Neutrophil (primary cell): Measurements from ENCODE around the gene LRFN3.

Experiments used
- H3K27ac ChIP-seq: fragments of 200-600 bp; sonication (generic); 2 replicates; pipeline ENCODE4 v1.5.1; 2016; ENCODE audit warnings: mild to moderate bottlenecking, moderate library complexity
- H3K27me3 ChIP-seq: fragments of 200-600 bp; sonication (generic); 2 replicates; pipeline ENCODE4 v1.6.0; 2016; ENCODE audit warnings: mild to moderate bottlenecking
- H3K36me3 ChIP-seq: fragments of 200-600 bp; sonication (generic); 2 replicates; pipeline ENCODE4 v1.5.1; 2017
- H3K4me1 ChIP-seq, 2 experiments: fragments of 200-600 bp in 1 of 2; sonication (generic) in 1 of 2; 1 replicate in 1 of 2; 2 replicates in 1 of 2; pipeline versions ENCODE4 v1.5.1 to v1.6.1; 2013 to 2016; ENCODE audit warnings: low read depth in 1 of 2, low read length in 1 of 2, mild to moderate bottlenecking in 1 of 2, moderate library complexity in 1 of 2; ENCODE audit not compliant: control insufficient read depth in 1 of 2, insufficient read depth in 1 of 2
- H3K4me3 ChIP-seq, 2 experiments: fragments of 200-600 bp in 1 of 2; sonication (generic) in 1 of 2; 1 replicate in 1 of 2; 2 replicates in 1 of 2; pipeline ENCODE4 v1.5.1; 2013 to 2016; ENCODE audit warnings: low read depth in 1 of 2, low read length in 1 of 2, mild to moderate bottlenecking in 1 of 2, moderate library complexity in 1 of 2
- H3K9me3 ChIP-seq: fragments of 200-600 bp; sonication (generic); 2 replicates; pipeline ENCODE4 v1.5.1; 2016
- CTCF ChIP-seq: fragments of 200-600 bp; sonication (generic); IDR thresholded peaks from 2 replicates; pipeline ENCODE4 v1.5.1; 2016; ENCODE audit warnings: antibody characterized with exemption

The LRFN3 gene

GRCh38 chr19:35931161-35931873 is 4.9 kb upstream of the LRFN3 start:
- Histone ChIP-seq H3K9me3 (no peaks in the 10 kb centered on the region), H3K27ac (peak overlapping the region; percentile 88), H3K4me1 (peaks cover 54% of the 10 kb centered on the region in 2 experiments), H3K36me3 (no peaks in the 10 kb centered on the region), H3K4me3 (peak overlapping the region; percentile 47 to 64), H3K27me3 (peaks cover 44% of the 10 kb centered on the region)
- TF ChIP-seq CTCF: peak; percentile 99

- Histone ChIP-seq H3K27ac (peak overlapping the region; percentile 88), H3K36me3 (no peaks in the 10 kb centered on the region), H3K9me3 (no peaks in the 10 kb centered on the region), H3K27me3 (peaks cover 49% of the 10 kb centered on the region), H3K4me1 (peaks cover 48 to 49% of the 10 kb centered on the region in 2 experiments), H3K4me3 (no peak overlapping the region)
- no peak for TF ChIP-seq CTCF
Observed at GRCh38 chr19:35931874-35932202, 4.3 kb upstream of the LRFN3 start.

- no peaks in the 10 kb centered on the region for H3K36me3 ChIP-seq
- peaks cover 43% of the 10 kb centered on the region in 2 experiments for H3K4me1 ChIP-seq
- H3K9me3 ChIP-seq: no peaks in the 10 kb centered on the region
- H3K27ac ChIP-seq: no peak overlapping the region
- no peak overlapping the region for H3K4me3 ChIP-seq
- H3K27me3 ChIP-seq: peaks cover 55% of the 10 kb centered on the region
- no peak for TF ChIP-seq CTCF
Observed at GRCh38 chr19:35932291-35932936, 3.8 kb upstream of the LRFN3 start.

- Histone ChIP-seq H3K9me3 (no peaks in the 10 kb centered on the region), H3K27ac (no peak overlapping the region), H3K27me3 (peaks cover 78% of the 10 kb centered on the region), H3K4me3 (no peak overlapping the region), H3K4me1 (peaks cover 2% of the 10 kb centered on the region in 2 experiments), H3K36me3 (no peaks in the 10 kb centered on the region)
- no peak for TF ChIP-seq CTCF
Observed at GRCh38 chr19:35936738-35937268, 629 bp downstream of the LRFN3 start.

GRCh38 chr19:35937345-35938281 is 1.4 kb downstream of the LRFN3 start:
- no peak overlapping the region for H3K27ac ChIP-seq
- no peaks in the 10 kb centered on the region for H3K4me1 ChIP-seq
- no peak overlapping the region for H3K4me3 ChIP-seq
- H3K27me3 ChIP-seq: peaks cover 75% of the 10 kb centered on the region
- no peaks in the 10 kb centered on the region for H3K36me3 ChIP-seq
- no peak for TF ChIP-seq CTCF
- no peaks in the 10 kb centered on the region for H3K9me3 ChIP-seq
